Osteocyte (in vitro differentiated cells): ENCODE results near the gene CYFIP1. TPM values are rescaled to one million over a fixed set of nuclear protein-coding genes. Genes with fewer than 3 reads are reported as not detected.

ENCODE experiments used
- DNase-seq: peaks from one replicate; pipeline ENCODE4 v3.0.0; 2021; ENCODE audit warnings: mixed read lengths; ENCODE audit not compliant: unreplicated experiment; ENCODE audit errors: extremely low spot score
- H3K27ac Mint-ChIP-seq: one replicate; pipeline ENCODE4 v1.8.0; 2021; ENCODE audit warnings: mild to moderate bottlenecking, mixed read lengths; ENCODE audit not compliant: unreplicated experiment
- H3K27me3 Mint-ChIP-seq: one replicate; pipeline ENCODE4 v1.8.0; 2021; ENCODE audit warnings: mixed read lengths; ENCODE audit not compliant: unreplicated experiment
- H3K36me3 Mint-ChIP-seq: one replicate; pipeline ENCODE4 v1.8.0; 2021; ENCODE audit warnings: mixed read lengths; ENCODE audit not compliant: unreplicated experiment
- H3K4me1 Mint-ChIP-seq: one replicate; pipeline ENCODE4 v1.8.0; 2021; ENCODE audit warnings: mixed read lengths; ENCODE audit not compliant: unreplicated experiment
- H3K4me3 Mint-ChIP-seq: one replicate; pipeline ENCODE4 v1.8.0; 2021; ENCODE audit warnings: mild to moderate bottlenecking, moderate library complexity, mixed read lengths; ENCODE audit not compliant: unreplicated experiment
- H3K9me3 Mint-ChIP-seq: one replicate; pipeline ENCODE4 v1.8.0; 2021; ENCODE audit warnings: mixed read lengths; ENCODE audit not compliant: unreplicated experiment
- CTCF ChIP-seq: fragments of 200-600 bp; sonication (generic); IDR thresholded peaks from 2 replicates; pipeline ENCODE4 v1.5.0; 2021; ENCODE audit warnings: antibody characterized with exemption, mild to moderate bottlenecking, moderate library complexity
- total RNA-seq: library from RNA; stranded (reverse); gene quantifications from 2 replicates; pipeline ENCODE4 v1.2.1, GENCODE V29; 2021

The CYFIP1 gene
- total RNA-seq, 1 donor from 2014 or later, result 118 TPM

GRCh38 chr15:22880068-22880980 lies 99.8 kb downstream of the CYFIP1 start:
- Mint-ChIP-seq H3K9me3 (no peaks in the 10 kb centered on the region), H3K36me3 (peaks cover 49% of the 10 kb centered on the region), H3K27ac (no peak overlapping the region), H3K4me1 (no peaks in the 10 kb centered on the region), H3K27me3 (no peaks in the 10 kb centered on the region), H3K4me3 (no peak overlapping the region)
- no peak for TF ChIP-seq CTCF
- DNase-seq, result no peak

GRCh38 chr15:22878103-22878502 lies 102.1 kb downstream of the CYFIP1 start:
- H3K27me3 Mint-ChIP-seq, result no peaks in the 10 kb centered on the region
- DNase-seq, result no peak
- peaks cover 2% of the 10 kb centered on the region for H3K4me1 Mint-ChIP-seq
- peaks cover 63% of the 10 kb centered on the region for H3K36me3 Mint-ChIP-seq
- H3K27ac Mint-ChIP-seq, result no peak overlapping the region
- no peak overlapping the region for H3K4me3 Mint-ChIP-seq
- H3K9me3 Mint-ChIP-seq, result no peaks in the 10 kb centered on the region
- no peak for TF ChIP-seq CTCF

GRCh38 chr15:22877607-22878006 lies 102.6 kb downstream of the CYFIP1 start:
- H3K27ac Mint-ChIP-seq, result no peak overlapping the region
- H3K9me3 Mint-ChIP-seq, result no peaks in the 10 kb centered on the region
- H3K27me3 Mint-ChIP-seq, result no peaks in the 10 kb centered on the region
- no peak overlapping the region for H3K4me3 Mint-ChIP-seq
- peaks cover 68% of the 10 kb centered on the region for H3K36me3 Mint-ChIP-seq
- no peak for TF ChIP-seq CTCF
- DNase-seq, result no peak
- peaks cover 2% of the 10 kb centered on the region for H3K4me1 Mint-ChIP-seq

- Mint-ChIP-seq H3K4me3 (no peak overlapping the region), H3K27me3 (no peaks in the 10 kb centered on the region), H3K36me3 (peaks cover 71% of the 10 kb centered on the region), H3K4me1 (peaks cover 2% of the 10 kb centered on the region), H3K27ac (no peak overlapping the region), H3K9me3 (no peaks in the 10 kb centered on the region)
- TF ChIP-seq CTCF, result no peak
- DNase-seq, result no peak
These were observed 103.1 kb downstream of the CYFIP1 start for GRCh38 chr15:22877117-22877516.

- Mint-ChIP-seq H3K27me3 (no peaks in the 10 kb centered on the region), H3K27ac (no peak overlapping the region), H3K36me3 (peaks cover 65% of the 10 kb centered on the region), H3K4me1 (peaks cover 2% of the 10 kb centered on the region), H3K9me3 (no peaks in the 10 kb centered on the region), H3K4me3 (no peak overlapping the region)
- no peak for DNase-seq
- TF ChIP-seq CTCF, result no peak
These were observed 105.2 kb downstream of the CYFIP1 start for GRCh38 chr15:22874966-22875365.
